A673 (cell line): ENCODE results near the gene CDKN2B-AS1. TPM values are rescaled to one million over a fixed set of nuclear protein-coding genes. Genes with fewer than 3 reads are reported as not detected.

Experiments
- BruUV-seq: library from RNA; stranded (reverse); fragments of 400-500 nt; replicated peaks from 2 replicates; lab custom pipeline; 2021; lab: Mats Ljungman, UMichigan
- CTCF ChIA-PET: fragments of 300-600 bp; sonication (Branson Sonifier 250); formaldehyde crosslinking; loops from one replicate; lab custom pipeline; 2022; ENCODE audit warnings: antibody characterized with exemption; lab: Charles Lee
- POLR2A ChIA-PET: fragments of 300-600 bp; sonication (Branson Sonifier 250); formaldehyde crosslinking; loops from one replicate; lab custom pipeline; 2022; ENCODE audit warnings: antibody characterized with exemption; ENCODE audit not compliant: low non-redundant PET; lab: Charles Lee
- DNase-seq: peaks from one replicate; pipeline ENCODE4 v3.0.0-alpha.2; 2015; ENCODE audit warnings: low spot score
- H3K27ac ChIP-seq: fragments of 200-600 bp; sonication (generic); 2 replicates; pipeline ENCODE4 v1.5.1; 2016; ENCODE audit warnings: mixed run types, low read depth, mild to moderate bottlenecking, mixed read lengths, antibody characterized with exemption, low read length; ENCODE audit not compliant: poor library complexity, severe bottlenecking
- H3K27me3 ChIP-seq: fragments of 200-600 bp; sonication (generic); replicated peaks from 2 replicates; pipeline ENCODE4 v1.6.1; 2017; ENCODE audit warnings: mixed run types, low read depth, mild to moderate bottlenecking, mixed read lengths, antibody characterized with exemption, low read length; ENCODE audit not compliant: insufficient read depth, poor library complexity
- H3K36me3 ChIP-seq: fragments of 200-600 bp; sonication (generic); 2 replicates; pipeline ENCODE4 v1.6.1; 2016; ENCODE audit warnings: mixed run types, mild to moderate bottlenecking, mixed read lengths, antibody characterized with exemption, low read length; ENCODE audit not compliant: insufficient read depth, poor library complexity, severe bottlenecking
- H3K4me1 ChIP-seq: fragments of 200-600 bp; sonication (generic); 2 replicates; pipeline ENCODE4 v1.6.1; 2017; ENCODE audit warnings: mixed run types, mild to moderate bottlenecking, mixed read lengths, antibody characterized with exemption, low read length; ENCODE audit not compliant: insufficient read depth, poor library complexity, severe bottlenecking
- H3K4me3 ChIP-seq: fragments of 200-600 bp; sonication (generic); 2 replicates; pipeline ENCODE4 v1.5.1; 2016; ENCODE audit warnings: low read depth, mixed run types, mild to moderate bottlenecking, mixed read lengths, low read length; ENCODE audit not compliant: poor library complexity, severe bottlenecking
- H3K9me3 ChIP-seq: fragments of 200-600 bp; sonication (generic); 2 replicates; pipeline ENCODE4 v1.6.1; 2016; ENCODE audit warnings: mixed run types, low read depth, mild to moderate bottlenecking, mixed read lengths, antibody characterized with exemption, low read length; ENCODE audit not compliant: poor library complexity, severe bottlenecking
- EZH2 ChIP-seq: fragments of 200-600 bp; sonication (generic); IDR thresholded peaks from 2 replicates; pipeline ENCODE4 v1.6.1; 2017; ENCODE audit warnings: borderline replicate concordance, low read depth, mild to moderate bottlenecking, mixed read lengths, antibody characterized with exemption, low read length; ENCODE audit not compliant: poor library complexity, severe bottlenecking
- intact Hi-C: fragments of 100-400 bp; cut with micrococcal nuclease; formaldehyde crosslinking; loops from one replicate; pipeline ENCODE4 v1.10.0; 2022; ENCODE audit not compliant: unreplicated experiment
- total RNA-seq: library from RNA; stranded (reverse); gene quantifications from 2 replicates; pipeline ENCODE4 v1.2.3, GENCODE V29; 2021
- TF ChIP-seq, protein P1 (sequence below): fragments of 300-800, 200-600 bp; sonication (generic); conservative IDR thresholded peaks from 2 replicates; pipeline ENCODE4 v1.5.1; 2017; ENCODE audit warnings: low read depth, mild to moderate bottlenecking, antibody characterized with exemption, low read length, moderate library complexity, mixed read lengths

Gene CDKN2B-AS1
- total RNA-seq, 1 experiment from 2014 or later, result not detected

DNA sequence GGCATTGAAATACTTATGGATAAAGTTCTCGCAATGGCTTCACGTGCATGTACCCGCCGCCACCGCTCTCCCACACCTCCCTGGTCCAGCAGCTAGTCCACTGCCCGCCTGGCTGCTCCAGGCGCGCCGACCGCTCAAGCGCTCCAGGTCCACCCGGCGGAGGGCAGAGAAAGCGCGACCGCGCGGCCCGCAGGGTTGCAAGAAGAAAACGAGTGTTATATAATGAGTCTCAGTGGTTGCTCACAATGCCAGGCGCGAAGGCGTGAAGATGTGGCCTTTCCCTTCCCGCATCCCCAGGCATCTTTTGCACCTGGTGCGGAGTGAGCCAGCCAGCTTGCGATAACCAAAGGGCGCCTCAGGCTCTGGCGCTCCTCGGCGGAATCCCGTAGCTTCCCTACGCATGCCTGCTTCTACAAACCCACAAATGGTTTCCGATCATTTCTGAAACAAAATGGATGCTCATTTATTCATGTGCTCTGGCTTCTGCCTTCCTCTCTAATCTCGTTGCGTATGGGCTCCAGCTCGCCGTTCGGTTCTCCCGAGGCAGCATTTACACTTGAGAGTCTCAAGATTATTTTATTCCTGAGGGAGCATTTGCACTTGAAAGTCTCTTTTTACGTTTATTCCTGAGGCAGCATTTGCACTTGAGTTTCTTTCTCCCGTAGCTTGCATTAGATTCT is 26.1 kb upstream of the CDKN2B-AS1 start:
- Histone ChIP-seq H3K36me3 (no peaks in the 10 kb centered on the region), H3K27me3 (no peaks in the 10 kb centered on the region), H3K9me3 (no peaks in the 10 kb centered on the region), H3K4me3 (no peak overlapping the region), H3K27ac (no peak overlapping the region), H3K4me1 (no peaks in the 10 kb centered on the region)
- intact Hi-C loops, result no loop called here
- no TSS peak for BruUV-seq
- ChIA-PET POLR2A (no interaction called here), CTCF (no interaction called here)
- DNase-seq, result no peak
- no peak for TF ChIP-seq EZH2

DNA sequence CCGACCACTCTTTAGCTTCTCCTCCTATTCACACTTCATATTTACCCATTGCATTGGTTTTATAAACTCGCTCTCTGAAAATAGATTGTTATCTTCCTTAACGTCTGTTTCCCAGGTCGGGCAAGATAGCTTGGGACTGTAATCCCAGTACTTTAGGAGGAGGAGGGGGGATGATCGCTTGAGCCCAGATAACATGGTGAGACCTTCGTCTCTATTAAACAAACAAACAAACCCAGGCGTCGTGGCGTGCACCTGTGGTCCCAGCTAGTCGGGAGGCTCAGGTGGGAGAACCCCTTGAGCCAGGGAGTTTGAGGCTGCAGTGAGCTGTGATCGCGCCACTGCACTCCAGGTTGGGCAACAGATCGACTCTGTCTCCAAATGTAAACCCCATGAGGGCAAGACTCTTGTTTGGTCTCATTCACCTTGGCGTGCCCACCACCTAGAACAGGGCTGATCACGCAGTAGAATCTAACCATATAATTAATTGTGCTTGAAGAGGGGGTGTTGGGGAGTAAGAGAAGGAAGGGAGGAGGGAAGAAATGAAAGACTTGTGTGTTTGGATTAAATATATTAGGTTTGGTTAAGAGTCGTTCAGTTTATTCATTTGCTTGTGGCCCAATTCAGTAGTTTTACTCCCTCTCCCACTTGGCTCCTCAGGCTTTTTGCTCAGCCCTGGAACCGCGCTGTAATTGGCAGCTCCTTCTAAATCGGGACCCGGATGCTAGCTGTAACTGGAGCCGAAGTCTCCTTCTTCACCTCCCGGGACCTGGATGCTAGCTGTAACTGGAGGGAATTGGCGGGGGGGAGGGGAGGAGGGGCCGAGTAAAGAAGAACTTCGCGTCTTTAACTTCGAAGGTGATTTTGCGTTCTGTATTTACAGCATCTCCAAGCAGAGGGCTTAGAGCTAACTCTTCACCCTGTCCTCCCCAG is 25.3 kb upstream of the CDKN2B-AS1 start:
- POLR2A ChIA-PET, result no interaction called here
- intact Hi-C loops, result no loop called here
- no peak overlapping the region for H3K4me3 ChIP-seq
- no peak for DNase-seq
- H3K27ac ChIP-seq, result no peak overlapping the region
- H3K9me3 ChIP-seq, result no peaks in the 10 kb centered on the region
- H3K36me3 ChIP-seq, result no peaks in the 10 kb centered on the region
- no peaks in the 10 kb centered on the region for H3K4me1 ChIP-seq
- H3K27me3 ChIP-seq, result no peaks in the 10 kb centered on the region
- TF ChIP-seq EZH2, result no peak
- TF ChIP-seq, protein P1, sequence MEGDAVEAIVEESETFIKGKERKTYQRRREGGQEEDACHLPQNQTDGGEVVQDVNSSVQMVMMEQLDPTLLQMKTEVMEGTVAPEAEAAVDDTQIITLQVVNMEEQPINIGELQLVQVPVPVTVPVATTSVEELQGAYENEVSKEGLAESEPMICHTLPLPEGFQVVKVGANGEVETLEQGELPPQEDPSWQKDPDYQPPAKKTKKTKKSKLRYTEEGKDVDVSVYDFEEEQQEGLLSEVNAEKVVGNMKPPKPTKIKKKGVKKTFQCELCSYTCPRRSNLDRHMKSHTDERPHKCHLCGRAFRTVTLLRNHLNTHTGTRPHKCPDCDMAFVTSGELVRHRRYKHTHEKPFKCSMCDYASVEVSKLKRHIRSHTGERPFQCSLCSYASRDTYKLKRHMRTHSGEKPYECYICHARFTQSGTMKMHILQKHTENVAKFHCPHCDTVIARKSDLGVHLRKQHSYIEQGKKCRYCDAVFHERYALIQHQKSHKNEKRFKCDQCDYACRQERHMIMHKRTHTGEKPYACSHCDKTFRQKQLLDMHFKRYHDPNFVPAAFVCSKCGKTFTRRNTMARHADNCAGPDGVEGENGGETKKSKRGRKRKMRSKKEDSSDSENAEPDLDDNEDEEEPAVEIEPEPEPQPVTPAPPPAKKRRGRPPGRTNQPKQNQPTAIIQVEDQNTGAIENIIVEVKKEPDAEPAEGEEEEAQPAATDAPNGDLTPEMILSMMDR, result no peak
- CTCF ChIA-PET, result no interaction called here
- BruUV-seq, result no TSS peak

DNA sequence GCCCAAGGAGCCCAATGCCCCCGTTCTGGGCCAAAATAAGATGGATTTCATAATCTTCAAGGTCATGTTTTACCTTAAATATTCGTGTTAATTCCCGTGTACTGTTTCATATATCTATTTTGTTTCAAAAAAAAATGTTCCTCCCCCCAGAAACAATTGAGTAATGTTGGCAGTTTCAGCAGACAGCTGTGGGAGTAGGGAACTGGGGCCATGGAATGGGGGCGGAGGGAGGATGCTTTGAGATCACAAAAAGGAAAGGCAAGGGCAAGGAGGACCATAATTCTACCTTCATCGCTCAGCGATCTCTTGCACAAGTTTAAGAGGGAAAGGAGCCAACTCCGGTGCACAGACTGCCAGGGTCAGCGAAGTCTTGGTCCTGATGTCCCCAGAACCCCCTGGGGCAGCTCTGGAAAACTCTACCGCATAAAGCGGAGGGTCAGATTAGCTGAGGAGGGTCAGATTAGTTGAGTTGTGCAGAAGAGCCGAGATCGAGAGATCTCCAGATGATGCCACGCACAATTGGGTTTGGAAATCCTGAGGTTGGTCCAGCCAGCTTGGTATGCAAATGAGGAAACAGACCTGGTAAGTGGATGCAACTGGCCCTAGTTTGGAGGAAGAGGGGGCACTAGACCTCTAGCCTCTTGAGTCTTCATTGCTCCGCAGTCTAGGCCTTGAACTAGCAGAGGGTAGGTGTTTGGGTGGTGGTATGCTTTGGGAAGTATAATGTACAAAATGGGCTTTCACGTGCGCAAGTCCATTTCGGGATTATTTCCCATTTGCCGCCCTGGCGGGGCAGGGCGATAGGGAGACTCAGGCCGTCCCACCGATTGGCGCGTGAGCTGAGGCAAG is 24.4 kb upstream of the CDKN2B-AS1 start:
- Histone ChIP-seq H3K36me3 (no peaks in the 10 kb centered on the region), H3K4me1 (no peaks in the 10 kb centered on the region), H3K9me3 (no peaks in the 10 kb centered on the region), H3K27ac (no peak overlapping the region), H3K4me3 (no peak overlapping the region), H3K27me3 (no peaks in the 10 kb centered on the region)
- ChIA-PET CTCF (no interaction called here), POLR2A (no interaction called here)
- no TSS peak for BruUV-seq
- intact Hi-C loops, result no loop called here
- TF ChIP-seq EZH2, result no peak
- TF ChIP-seq, protein P1, result no peak
- no peak for DNase-seq
